ENCODE measurements around the gene SLC8A1.

- TF ChIP-seq CTCF (IDR thresholded peaks at IDR 0.05; ENCODE audit: insufficient read depth, low read depth, low read length) (no peak), EZH2 (IDR thresholded peaks at IDR 0.05; ENCODE audit: insufficient read depth, low read length) (no peak)
These were observed 258.8 kb downstream of the SLC8A1 start for GRCh38 chr2:40192864-40193669.

Measured in astrocyte (in vitro differentiated cells and primary cell).